SKM-1 treated with dmso at 0.1 percent for 144 hours (cell line): ENCODE data around the gene CFAP57.
A peak's percentile ranks its signal among the peaks of the same experiment; 100 is the strongest.

Experiments used
- DNase-seq: peaks from one replicate; lab custom pipeline; 2025; ENCODE audit not compliant: unreplicated experiment; lab: John Stamatoyannopoulos, UW

CFAP57 gene

DNA sequence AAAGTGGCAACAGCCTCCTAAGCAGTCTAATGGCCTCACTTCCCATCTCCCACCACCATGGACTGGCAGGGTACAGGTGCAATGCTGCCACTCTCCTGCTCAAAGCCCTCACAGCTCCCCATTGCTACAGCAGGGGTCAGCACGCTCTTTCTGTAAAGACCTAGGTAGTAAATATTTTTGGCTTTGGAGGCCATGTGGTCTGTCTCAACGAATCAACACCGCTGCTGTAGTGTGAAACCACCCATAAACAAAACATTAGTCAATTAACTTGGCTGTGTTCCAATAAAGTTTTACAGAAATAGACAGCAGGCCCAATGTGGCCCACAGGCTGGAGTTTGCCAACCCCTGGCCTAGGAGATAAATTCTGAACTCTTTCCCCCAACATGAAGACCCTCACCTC lies 53.0 kb downstream of the CFAP57 start:
- DNase-seq, result no peak

DNA sequence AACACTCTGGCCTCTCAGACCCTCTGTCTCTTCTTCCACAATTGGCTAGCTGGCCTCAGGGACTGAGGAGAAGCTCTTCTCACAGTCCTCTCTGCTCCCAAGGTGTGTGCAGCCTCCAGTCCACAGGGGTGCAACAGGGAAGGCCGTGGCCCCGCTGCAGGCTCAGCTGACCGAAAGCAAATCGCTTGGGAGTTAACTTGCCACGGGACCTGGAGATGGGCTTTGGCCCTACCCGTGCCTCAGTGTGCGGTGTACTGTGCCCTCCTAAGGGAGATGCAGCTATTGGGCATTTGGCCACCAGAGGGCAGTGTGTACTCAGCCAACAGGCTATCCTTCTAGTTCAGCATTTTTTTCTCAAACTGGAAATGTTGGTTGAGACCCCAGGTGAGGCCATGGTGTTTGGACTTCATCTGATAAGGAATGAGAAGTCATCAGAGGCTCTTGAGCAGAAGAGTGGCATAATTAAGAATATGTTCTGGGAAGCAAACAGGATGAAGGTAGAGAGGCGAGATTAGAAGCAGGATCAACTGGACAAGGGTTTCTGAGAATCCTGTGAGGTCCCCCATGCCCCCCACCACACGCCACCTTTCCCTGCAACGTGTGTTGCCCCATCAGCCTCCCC lies 55.1 kb downstream of the CFAP57 start:
- DNase-seq, result peak; percentile 57

DNA sequence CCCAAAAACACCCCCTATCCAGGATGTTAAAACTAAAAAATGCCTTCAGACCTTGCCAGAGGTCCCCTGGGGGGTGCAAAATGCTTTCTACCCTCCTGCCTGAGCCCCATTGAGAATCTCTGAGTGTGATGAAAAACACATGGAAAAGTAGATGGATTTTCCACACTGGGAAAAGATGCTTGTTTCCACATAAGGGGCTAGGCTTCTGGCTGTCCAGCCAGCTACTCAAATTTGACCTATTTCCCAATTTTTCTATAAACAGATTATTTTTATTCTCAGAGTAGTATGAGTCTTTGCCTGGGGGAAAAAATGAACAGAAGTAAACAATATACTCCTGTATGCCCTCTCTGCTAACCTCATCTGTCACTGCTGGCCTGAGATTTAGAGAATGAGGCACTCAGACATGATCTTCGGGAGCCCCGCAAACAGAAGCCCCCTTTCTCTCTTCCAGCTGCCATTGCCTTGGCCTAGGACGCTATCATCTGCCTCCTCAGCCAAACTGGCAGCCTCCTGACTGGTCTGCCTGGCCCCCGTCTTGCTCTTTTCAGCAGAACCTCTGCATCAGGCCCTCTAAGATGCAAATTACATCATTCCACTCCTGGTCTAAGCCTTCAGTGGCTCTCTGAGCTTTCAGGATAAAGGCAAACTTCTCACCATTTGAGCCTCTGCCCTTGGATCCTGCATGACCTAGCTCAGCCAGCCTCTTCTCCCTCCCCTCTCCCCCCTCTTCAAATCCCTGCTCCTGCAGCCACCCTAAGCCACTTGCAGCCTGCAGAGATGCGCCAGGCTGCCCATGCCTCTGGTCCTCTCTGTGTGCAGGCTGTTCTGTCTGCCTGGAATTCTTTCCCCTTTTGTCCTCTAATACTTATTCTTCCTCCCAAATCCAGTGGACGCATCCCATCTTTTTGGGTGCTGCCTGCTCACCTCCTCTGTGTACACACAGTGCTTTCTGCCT lies 58.0 kb downstream of the CFAP57 start:
- DNase-seq, result no peak

DNA sequence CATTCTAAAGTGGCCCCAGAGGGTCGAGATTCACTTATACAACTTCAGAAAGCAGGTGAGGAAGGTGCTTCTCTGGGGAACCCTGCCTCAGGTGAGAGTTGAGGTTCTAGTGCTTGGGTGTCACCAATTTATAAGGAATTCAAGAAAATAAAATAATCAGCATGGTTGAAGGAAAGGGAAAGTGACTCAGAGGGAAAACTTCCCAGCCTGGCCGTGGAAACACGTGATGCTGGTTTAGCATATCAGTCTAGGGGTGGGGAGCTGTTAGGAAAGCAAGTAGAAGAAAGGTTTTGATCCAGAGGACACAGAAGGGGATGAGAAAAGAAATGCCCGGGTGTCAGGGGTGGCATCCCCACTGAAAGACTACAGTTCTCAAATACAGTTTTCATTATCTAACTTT lies 59.9 kb downstream of the CFAP57 start:
- no peak for DNase-seq

DNA sequence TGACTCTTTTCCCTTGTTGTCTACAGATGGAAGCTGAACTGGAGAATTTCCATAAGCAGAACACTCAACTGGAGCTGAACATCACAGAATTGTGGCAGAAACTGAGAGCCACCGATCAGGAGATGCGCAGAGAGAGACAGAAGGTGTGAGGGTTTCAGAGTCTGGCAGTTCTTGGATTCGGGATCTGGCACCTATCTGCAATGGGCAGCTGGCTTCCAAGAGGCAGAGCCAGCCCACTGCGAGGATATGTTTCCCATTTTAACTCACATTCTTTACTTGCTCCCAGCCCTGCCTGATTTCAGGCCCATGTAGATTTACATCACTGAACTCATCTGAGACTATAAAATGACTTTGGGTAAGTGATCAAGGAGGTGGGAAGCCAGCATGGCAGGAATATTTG lies 60.4 kb downstream of the CFAP57 start:
- no peak for DNase-seq

DNA sequence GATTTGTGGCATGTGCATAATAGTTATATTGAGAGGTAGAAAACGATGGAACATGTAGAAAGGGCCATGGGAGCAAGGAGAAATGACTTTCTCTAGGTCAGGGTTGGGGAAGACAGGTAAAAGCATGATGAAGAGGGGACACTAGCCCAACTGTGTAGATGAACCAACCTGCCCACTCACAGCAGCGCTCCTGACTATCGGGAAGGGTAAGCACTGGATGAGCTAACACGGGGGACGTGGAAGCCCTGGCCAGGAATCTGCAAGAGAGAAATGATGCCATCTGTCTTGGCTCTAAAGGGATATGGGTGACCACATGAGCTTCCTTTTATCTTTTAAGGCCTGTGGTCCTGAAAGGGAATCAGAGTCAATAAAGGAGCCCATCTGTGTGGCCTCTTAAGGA lies 61.5 kb downstream of the CFAP57 start:
- no peak for DNase-seq

DNA sequence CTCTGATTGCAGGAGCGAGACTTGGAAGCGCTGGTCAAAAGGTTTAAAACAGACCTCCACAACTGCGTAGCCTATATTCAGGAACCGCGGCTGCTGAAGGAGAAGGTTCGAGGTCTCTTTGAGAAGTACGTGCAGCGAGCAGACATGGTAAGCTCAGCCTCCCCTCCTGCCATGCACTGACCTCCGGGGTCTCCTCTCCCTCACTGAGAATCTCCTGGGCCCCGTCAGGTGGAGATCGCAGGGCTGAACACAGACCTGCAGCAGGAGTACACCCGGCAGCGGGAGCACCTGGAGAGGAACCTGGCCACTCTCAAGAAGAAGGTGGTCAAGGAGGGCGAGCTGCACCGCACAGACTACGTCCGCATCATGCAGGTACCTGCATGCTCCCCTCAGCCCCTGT lies 62.1 kb downstream of the CFAP57 start:
- no peak for DNase-seq

DNA sequence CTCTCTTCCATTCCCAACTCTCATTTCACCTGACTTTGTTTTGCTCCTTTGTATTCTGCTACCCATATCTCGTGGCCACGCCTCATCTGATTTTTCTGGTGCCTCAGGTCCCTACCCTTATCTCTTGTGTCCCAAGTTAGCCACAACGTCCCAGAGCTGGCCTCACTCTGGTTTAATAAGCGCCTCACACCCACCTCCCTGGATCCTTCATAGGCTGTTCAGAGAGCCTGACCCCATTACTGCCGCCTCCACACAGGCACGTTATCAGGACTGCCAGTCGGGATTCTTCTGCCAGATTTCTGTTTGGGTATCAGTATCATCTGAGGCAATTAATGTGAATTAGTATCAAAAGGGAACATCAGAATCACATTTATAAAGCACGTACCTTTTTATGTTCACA lies 62.9 kb downstream of the CFAP57 start:
- DNase-seq, result no peak

DNA sequence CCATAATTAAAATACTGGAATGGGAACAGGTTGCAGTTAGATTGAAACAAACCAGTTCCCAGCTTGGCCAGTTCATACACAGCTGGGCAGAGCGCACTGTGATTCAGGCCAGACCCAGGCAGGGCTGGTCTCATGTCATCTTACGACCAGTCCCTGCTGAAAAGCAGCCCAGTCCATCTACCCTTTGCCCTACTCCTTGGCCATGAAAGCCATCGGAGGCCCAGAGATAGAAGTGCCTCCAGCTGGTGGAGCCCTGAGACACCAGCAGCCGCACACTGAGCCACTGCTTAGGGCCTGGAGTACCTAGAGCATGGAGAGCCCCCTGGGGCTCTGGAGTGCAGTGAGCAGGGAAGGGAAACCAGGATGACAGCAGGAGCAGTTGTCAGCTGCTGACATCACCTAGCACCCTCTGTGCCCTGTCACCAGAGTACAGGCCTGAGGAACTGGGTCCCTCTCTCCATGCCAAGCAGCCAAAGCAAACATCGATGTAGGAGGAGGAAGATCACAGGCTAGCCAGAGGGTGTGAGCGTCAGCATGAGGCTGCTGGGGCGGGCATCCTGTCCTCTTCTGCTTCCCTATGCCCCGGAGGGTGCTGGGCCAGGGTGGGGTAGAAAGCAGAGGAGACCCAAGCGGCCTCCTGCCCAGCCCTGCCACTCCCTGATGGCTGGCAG lies 63.5 kb downstream of the CFAP57 start:
- no peak for DNase-seq

DNA sequence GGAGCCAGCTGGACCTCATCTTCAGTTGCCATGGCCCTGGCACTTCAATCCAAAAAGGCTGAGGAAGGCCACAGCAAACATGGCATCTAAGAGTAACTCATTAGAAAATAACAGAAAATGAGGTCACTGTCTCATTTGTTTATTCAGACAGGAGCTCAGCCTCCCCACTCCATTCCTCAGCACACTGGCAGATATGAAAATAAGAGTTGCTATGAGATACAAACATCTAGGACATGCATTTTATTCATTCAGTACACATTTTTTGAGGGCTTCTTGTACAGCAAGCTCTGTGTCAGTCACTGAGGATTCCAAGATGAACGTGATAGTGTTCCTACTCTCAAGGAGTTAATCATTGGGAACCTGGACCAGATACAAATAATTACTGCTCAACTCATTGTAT lies 65.0 kb downstream of the CFAP57 start:
- no peak for DNase-seq

DNA sequence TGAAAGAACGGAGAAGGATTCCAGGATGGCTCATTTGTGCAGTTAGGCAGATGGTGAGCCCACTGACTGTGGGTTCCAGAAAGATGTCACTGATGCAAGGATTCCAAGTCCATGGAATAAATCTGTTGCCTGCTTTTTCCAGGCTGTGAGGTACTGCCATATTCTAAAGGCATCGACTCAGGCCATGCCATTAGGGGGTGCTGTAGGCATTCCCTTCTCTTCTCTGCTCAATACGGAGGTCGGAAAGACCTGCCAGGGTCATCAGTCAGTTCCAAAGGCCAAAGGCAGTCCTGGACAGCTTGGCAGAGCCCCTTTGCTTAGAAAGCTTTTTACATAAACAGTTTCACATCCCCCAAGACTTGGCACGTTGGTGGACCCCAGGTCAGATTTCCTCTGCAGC lies 66.0 kb downstream of the CFAP57 start:
- DNase-seq, result peak; percentile 14

DNA sequence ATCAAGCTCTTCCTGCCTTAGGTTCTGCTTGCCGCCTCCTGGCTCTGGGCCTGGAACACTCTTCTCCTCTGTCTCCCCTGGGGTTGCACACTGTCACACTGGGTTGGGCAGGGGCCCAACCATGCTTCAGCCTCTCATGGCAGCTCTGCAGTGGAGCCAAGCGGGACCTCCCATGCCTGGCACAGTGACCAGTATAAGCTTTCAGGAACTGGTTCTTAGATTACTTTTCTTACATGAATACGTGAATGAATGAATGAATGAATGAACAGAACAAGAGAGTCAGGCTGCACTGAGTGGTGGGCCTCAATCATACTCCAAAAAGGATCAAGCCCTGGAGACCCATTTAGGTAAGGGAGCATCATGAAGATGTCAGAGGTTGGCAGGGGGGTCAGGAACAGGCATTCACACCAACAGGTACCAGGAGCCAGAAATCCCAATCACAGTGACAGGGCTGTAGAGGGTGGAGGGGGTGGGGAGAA lies 66.9 kb downstream of the CFAP57 start:
- no peak for DNase-seq

DNA sequence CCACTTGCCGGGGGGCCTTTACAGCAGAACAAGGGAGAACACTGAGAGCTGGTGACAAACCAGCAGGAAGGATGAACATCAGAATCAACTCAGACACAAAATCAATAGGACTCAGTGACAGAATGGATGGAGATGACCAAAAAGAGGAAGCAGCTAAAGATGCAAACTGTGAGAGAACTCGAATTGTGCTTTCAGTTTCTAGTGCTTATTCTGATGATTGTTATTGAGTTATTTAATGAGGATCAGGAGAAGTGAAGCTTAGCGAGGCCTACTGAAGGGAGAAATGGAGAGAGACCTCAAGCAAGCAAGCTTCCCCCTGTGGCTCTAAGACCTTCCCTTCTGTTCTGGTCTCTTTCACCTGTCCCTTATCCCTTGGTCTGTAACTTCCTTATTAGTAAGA lies 67.4 kb downstream of the CFAP57 start:
- DNase-seq, result peak; percentile 49

DNA sequence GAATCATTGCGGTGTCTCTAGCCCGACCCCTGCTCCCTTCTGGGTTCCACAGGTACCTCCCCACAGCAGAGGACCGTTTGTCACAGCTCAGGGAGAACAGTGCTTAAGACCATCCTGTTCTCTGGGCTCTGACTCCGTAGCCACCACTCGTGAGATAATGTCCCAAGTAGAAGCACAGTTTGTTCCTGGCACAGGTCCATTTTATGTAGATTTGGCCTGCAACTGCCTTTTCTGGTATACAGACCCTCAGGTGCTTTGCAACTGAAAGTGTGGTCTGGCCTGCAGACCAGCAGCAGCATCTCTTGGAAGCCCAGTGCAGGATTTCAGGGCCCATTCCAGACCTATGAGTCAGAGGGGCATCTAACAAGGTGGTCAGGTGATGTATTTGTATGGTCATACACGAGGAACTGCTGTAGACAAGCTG lies 69.3 kb downstream of the CFAP57 start:
- no peak for DNase-seq

DNA sequence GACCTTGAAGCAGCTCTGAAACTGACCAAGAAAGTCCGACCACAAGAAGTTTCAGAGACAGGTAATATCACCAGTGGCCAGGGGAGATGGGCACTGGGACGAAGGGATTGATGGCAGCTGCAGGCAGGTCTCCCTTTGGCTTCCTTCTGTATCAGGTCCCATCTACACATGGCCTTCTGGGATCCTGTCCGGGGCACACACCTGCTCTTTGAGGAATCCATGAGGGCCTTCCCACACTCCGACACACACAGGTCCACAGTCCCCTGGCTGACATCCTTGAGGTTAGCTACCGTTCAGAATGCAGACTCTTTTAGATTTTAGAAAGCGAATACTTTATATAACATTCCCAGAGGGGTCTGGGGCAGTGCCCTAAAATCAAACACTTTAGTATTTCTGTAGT lies 71.2 kb downstream of the CFAP57 start:
- DNase-seq, result no peak

DNA sequence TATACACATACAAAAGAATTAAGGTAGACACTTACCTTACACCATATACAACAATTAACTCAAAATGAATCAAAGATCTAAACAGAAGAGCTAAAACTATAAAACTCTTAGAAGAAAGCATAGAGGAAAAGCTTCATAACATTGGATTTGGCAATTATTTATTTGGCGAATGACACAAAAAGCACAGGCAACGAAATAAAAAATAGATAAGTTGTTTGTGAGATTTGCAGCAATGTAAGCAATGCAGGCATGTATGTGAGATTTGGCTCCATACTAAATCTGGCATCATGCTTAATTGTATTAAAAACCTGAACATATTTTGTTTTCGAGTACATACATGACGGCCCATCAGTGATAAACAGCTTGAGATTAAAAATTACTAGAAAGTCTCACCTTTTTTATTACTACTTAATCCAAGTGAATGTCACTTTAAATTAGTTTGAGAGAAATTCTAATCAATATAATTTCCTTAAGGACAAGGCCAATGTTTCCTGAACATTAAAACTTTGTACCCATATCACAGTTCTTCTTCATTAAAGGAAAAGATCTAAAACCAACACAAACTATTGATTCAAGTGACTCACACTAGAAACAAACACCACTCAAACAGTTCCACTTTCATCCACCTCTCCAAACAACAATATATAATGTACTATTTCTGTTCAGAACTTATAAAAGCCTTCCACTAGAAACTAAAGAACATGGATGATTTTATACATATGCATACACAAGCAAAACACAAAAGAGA lies 74.5 kb downstream of the CFAP57 start:
- DNase-seq, result no peak

DNA sequence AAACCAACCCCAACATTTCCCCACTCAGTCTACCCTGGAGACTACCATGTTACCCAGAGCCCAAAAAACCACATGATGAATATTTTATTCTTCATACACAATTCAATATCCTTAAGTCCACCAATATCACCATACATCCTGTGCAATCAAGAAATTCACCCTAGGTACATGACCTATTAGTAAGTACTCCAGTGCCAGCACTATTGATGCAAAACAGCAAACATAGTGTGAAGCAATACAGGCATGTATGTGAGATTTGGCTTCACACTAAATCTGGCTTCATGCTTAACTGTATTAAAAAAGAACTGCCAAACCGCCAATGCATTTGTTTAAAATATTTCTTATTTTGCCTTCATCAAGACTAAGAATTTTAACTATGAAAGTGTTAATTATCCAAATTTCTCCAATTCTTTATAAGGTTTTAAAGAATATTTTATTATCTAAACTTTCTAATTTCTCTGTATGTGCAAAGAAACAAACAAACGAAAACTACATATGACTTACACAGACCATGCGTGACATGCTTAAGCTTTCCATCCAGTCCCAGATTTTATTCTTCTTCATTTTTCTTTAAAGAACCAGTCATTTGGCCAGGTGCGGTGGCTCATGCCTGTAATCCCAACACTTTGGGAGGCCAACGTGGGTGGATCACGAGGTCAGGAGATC lies 75.3 kb downstream of the CFAP57 start:
- DNase-seq, result no peak

DNA sequence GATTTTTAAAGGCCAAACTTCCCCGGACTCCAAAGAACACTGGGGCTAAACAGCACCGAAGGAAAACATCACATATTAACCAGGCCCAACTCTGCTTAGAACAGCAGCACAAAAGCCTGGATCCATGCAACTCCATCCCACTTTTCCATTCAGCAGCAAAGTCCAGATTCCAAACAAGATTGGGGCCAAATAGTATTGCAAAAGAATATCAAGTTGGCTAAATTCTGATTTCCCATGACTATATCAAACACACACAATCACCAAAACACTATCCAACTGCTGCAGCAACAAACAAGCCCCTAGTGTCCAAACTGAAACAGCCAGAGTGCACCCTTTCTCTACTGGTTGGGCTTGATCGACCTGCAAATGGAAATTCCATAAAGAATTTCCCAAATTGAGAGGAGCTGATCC lies 78.2 kb downstream of the CFAP57 start:
- no peak for DNase-seq

DNA sequence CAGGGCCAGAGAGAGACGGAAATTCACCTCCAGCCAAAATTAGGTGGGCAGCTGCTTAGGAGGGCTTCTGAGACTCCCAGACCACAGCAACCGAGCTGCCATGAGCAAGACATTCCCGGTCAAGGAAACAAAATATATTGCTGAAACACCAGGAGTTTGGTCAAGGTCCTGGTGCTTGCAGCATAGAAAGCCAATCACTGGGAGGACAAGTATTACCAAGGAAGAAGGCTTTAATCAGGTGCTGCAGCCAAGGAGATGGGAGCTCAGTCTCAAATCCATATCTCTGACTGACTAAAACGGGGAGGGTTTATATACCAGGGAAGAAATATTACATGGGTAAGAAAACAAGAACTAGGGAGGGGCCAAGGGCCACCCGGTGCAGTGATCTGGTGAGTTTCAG lies 78.9 kb downstream of the CFAP57 start:
- DNase-seq, result no peak

DNA sequence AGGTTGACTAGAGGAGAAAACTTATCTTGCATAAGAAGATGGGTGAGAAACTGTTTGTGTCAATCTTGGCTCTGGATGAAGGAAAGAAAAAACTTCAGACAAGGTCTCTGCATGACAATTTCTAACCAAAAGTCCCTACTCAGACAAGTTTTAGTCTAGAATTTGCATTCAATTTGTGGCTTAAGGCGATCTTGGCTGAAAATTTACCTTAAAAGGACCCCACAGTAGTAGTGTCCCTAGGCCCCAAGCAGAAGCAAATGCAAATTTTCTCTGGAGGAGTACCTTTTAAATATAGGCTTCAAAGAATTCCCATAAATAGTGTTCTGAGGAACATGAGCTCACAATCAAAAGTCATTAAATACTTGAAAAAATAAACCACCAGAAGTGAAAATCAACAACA lies 80.1 kb downstream of the CFAP57 start:
- no peak for DNase-seq

DNA sequence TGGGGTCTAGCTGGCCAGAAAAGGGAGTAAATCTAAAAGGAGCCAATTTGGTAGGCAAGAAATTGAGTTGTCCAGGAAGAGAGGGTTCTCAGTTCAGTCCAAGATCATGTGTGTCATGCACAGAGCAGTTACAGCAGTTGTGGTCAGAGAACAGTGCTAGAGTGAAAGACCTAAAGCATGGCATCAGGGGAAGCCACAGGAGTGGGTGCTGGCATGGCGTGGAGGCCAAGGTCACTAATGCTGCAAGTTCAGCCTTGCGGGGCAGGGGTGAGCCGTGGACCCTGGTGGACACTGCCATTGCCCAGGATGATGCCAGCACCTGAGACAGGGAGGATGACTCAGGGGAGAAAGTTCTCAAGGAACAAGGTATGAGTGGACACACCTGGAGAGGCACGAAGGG lies 81.0 kb downstream of the CFAP57 start:
- no peak for DNase-seq
